Renal pelvis (tissue), 12 donors: Measurements from ENCODE around the gene NUTM2F. TPM values are rescaled to one million over a fixed set of nuclear protein-coding genes. Genes with fewer than 3 reads are reported as not detected.
"Not testable (repeated sequence)": the region's sequence is repeated elsewhere in the genome, so short reads cannot be mapped to it uniquely, and the experiment has no call there.

Experiments used
- DNase-seq: peaks from one replicate; pipeline ENCODE4 v3.0.0-alpha.2; 2013
- long read RNA-seq, 16 experiments: transcript quantifications; one replicate each; lab custom pipeline, GENCODE V29; 2026
- polyA plus RNA-seq, 3 donors: library from polyadenylated mRNA; unstranded; fragments of 120-200 nt; gene quantifications; one replicate each; pipeline ENCODE4 v1.2.1, GENCODE V29; 2013; ENCODE audit not compliant: insufficient read length in 3 of 3

Gene NUTM2F, protein sequence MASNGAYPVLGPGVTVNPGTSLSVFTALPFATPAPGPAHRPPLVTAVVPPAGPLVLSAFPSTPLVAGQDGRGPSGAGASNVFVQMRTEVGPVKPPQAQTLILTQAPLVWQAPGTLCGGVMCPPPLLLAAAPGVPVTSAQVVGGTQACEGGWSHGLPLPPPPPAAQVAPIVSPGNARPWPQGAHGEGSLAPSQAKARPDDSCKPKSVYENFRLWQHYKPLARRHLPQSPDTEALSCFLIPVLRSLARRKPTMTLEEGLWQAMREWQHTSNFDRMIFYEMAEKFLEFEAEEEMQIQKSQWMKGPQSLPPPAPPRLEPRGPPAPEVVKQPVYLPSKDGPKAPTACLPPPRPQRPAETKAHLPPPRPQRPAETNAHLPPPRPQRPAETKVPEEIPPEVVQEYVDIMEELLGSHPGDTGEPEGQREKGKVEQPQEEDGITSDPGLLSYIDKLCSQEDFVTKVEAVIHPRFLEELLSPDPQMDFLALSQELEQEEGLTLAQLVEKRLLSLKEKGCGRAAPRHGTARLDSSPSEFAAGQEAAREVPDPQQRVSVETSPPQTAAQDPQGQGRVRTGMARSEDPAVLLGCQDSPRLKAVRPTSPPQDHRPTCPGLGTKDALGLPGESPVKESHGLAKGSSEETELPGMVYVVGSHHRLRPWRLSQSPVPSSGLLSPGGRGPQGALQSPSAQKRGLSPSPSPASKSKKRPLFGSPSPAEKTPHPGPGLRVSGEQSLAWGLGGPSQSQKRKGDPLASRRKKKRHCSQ
- polyA plus RNA-seq, result not detected
- long read RNA-seq, donor 1, result 0 reads
- long read RNA-seq, donor 2, result 0 reads
- long read RNA-seq, donor 3, result 0 reads
- long read RNA-seq, donor 4, result 0 reads
- long read RNA-seq, donor 5, result 0 reads
- long read RNA-seq, donor 6, result 0 reads
- long read RNA-seq, donor 7, result 0 reads
- long read RNA-seq, donor 8, result 0 reads
- long read RNA-seq, donor 9, result 0 reads
- long read RNA-seq, donor 10, result 0 reads
- long read RNA-seq, donor 11, result 0 reads
- long read RNA-seq, donor 12, result 0 reads
- long read RNA-seq, donor 13, result 0 reads
- long read RNA-seq, donor 14, result 0 reads
- long read RNA-seq, donor 15, result 0 reads
- long read RNA-seq, donor 16, result 0 reads

DNA sequence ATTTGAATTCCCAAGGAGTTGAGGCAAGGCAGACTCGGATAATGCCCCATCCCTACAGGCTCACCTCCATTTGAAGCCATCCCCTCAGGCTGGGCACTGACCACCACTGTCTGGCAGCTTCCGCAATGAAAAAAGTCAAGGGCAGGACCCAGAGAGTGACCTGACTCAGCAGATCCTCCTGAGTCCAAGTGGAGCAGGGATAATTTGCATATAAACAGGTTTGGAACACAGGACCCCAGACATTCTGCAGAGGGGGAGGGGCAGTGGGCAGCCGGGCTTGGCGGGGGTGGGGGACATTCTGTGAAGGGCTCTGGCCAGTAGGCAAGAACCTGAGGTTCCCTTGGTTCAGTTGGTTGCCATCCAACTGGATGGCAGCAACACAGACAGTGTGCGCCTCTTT lies at the start of gene NUTM2F:
Gene NUTM2F, minus strand, starts transcription at position 101 of the 400 bp plus-strand sequence. Its CDS starts 21 bp downstream, at position 80.
- DNase-seq, result not testable (repeated sequence)

DNA sequence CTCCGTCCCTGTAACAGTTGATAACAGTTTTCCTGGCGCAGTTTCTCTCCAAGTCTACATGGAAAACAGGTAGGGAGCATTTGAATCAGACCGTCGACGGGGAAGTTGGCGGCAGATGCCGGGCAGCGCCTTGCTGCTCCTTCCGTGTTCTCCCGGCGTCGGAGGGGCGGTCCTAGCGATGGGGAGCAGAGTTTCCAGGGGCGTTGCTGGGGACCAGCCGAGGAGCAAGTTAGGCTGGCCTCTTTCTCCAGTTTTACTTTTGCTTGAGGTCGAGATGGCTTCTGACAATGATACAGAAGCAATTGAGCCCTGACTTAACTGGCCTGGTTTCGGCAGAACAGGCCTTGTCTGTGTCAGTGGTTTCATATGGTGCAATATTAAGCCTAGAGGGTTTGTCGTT lies 46.8 kb upstream of the NUTM2F start:
- DNase-seq, result not testable (repeated sequence)

DNA sequence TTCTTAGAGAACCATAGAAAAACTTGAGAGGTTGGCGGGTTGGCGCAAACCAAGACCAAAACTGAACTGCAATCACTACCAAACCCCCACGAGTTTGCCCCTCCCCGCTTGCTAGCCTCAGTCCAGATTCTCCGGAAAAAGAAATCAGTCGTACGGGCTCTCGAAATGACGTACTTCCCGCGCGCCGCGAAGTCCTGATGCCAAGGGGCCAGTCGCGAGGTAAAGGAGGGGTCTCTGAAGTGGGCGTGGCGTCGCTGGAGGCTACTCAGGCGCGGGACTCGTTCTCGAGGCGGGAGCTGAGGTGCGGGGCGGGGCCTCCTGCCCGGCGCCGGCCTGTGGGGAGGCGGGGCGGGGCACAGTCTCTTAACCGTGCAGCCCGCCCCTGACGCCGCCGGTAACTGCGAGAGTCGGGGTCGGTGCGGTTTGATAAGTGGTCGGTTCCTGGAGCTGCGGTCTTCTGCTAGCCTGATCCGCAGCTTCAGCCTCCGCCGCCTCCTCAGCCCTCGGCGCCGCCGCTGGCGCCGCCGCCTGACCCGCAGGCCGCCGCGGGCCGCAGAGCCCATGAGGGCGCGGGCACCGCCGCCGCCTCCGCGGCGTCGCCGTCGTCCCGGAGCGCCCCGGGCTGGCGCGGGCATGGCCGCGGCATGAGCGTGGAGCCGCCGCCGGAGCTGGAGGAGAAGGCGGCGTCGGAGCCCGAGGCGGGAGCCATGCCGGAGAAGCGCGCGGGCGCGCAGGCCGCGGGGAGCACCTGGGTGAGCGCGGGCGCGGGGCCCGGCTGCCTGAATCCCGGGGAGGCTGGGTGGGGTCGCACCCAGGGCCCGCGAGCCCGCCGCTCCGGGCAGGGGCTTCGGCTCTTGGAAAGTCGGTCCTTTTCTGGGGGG lies 46.0 kb upstream of the NUTM2F start:
- DNase-seq, result peak; percentile 90

GRCh38 chr9:94373779-94374175 lies 45.3 kb upstream of the NUTM2F start:
- DNase-seq, result not testable (repeated sequence)

DNA sequence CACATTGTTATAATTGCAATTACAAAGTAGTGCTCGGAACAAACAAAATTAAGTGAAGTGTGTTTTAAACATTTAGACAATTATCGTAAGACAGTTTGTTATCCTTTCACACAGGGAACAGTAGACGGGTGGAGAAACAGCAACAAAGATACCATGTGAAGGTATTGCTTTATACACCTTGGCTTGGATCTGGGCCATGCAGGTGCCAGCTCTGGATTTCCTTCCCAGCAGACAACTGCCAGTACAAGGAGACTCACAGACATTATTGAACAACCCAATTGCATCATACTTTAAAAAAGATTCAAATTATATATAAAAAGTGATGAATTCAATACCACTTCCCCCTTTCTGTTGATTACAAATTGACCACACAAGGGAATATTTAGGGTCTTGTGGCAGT lies 41.8 kb upstream of the NUTM2F start:
- not testable (repeated sequence) for DNase-seq

- DNase-seq, result not testable (repeated sequence)
These were observed 35.7 kb upstream of the NUTM2F start for GRCh38 chr9:94364093-94364614.

DNA sequence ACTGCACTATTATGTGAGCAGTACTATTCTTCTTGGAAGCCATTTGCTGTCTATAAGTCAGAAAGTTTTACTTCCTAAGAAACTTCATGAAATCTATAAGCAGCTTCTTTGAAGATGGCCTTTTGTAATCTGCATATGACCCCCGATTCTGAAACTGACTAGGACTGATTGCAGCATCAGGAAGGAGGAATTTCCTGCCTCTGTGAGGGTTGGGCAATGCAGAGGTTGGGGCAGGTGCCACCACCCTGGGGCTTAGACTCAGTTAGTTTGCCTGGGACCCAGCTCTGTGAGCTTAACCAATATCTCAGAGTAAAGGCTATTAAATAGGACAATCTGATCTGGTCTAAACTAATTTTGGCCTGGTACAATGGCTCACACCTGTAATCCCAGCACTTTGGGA lies 28.7 kb upstream of the NUTM2F start:
- DNase-seq, result not testable (repeated sequence)

- DNase-seq, result not testable (repeated sequence)
These were observed 23.7 kb upstream of the NUTM2F start for GRCh38 chr9:94351901-94352723.

GRCh38 chr9:94348754-94349153 lies 20.3 kb upstream of the NUTM2F start:
- not testable (repeated sequence) for DNase-seq

DNA sequence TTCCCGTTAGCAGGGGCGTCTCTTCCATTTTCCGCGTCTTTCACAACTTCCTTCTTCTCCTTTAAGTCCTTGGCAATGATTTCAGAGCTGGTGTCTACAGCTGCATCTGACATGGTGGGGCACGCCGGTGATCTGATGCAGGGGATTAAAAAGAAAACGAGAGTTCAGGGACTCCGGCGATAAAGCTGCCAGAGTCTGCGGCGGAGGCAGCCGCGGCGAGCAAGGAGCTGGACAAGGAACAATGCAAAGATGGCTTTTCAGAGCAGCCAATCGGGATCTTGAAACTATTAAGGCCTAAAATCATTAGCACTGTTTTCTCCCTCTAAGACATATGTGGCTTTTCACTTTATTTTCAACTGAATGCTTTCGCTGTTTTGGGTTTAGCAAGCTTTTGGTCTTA lies 19.0 kb upstream of the NUTM2F start:
- not testable (repeated sequence) for DNase-seq

DNA sequence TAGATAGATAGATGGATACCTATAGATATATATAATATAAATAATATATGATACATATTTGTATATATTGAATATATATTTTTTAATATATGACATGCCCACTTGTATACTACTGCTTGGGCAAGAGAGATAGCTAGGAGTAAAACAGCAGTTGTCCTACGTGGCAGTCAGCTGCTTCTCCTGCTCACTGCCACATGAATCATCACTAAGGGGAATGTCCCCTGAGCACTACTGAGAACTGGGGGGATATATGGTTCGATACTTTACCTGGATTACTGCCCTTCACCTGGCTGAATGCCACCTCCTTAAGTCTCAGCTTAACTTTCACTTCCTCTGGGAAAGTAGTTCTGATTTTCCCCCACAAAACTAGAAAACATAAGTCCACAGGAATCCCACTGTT lies 13.3 kb upstream of the NUTM2F start:
- not testable (repeated sequence) for DNase-seq

- not testable (repeated sequence) for DNase-seq
These were observed 12.3 kb upstream of the NUTM2F start for GRCh38 chr9:94340750-94341149.

GRCh38 chr9:94339657-94340056 lies 11.2 kb upstream of the NUTM2F start:
- DNase-seq, result not testable (repeated sequence)

DNA sequence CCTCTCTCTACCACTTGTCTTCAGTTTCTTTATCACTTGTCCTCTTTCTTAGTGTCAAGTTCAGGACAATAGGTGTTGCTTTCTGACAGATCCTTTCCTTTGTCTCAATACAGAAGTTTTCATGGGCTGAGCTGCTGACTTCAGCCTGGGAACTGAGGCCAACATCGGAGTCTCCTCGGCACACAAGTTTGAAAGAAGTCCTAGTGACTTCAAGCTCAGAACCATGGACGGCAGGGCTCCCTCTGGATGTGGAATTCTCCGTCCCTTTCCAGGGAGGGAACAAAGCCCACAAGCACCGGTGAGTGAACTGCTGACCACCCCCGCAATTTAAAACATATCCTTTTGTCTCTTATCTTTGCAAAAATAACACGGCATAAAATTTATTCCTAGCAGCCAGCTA lies 10.3 kb upstream of the NUTM2F start:
- DNase-seq, result not testable (repeated sequence)

GRCh38 chr9:94336445-94336844 lies 8.0 kb upstream of the NUTM2F start:
- not testable (repeated sequence) for DNase-seq

DNA sequence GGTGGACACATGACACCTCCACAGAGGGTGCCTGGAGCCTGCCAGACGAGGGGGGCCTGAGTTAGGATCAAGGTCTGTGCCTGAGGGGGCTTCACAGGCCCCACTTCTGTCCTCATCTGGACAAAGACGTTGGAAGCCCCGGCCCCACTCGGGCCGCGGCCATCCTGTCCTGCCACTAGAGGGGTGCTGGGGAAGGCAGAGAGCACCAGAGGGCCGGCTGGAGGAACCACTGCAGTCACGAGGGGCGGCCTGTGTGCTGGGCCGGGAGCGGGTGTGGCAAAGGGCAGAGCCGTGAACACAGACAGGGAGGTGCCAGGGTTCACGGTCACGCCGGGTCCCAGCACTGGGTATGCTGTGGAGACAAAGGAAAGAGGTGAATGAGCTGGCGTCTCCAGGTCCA lies 2.9 kb downstream of the NUTM2F start:
- DNase-seq, result not testable (repeated sequence)

DNA sequence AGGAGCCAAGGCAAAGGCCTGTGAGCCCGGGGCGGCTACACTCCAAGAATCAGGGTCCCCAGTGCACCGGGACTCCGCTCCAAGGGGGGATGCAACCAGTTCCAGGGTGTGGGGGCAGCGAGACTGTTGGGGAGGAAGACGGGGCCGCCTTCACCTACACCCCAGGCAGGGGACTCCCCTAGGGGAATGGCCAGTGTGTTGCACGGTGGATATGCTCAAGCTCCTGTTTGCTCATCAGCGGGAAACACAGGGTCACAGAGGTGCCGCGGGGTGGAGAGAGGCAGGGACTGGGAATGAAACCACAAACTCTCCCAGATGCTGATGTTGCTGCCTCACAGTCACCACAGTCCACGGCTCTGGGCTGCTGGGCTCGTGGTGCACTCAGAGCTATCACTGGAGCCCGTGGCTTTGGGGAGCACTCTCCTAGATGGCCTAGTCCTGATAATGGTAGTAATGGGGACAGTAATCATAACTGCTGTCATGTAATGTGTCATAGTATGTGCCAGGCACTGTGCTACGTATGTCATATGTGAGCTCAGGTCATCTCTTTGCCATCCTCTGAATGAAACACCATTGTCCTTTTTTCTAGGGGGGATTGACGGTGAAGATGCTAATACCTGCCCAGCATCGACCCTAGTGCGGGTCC lies 5.2 kb downstream of the NUTM2F start:
- DNase-seq, result not testable (repeated sequence)

DNA sequence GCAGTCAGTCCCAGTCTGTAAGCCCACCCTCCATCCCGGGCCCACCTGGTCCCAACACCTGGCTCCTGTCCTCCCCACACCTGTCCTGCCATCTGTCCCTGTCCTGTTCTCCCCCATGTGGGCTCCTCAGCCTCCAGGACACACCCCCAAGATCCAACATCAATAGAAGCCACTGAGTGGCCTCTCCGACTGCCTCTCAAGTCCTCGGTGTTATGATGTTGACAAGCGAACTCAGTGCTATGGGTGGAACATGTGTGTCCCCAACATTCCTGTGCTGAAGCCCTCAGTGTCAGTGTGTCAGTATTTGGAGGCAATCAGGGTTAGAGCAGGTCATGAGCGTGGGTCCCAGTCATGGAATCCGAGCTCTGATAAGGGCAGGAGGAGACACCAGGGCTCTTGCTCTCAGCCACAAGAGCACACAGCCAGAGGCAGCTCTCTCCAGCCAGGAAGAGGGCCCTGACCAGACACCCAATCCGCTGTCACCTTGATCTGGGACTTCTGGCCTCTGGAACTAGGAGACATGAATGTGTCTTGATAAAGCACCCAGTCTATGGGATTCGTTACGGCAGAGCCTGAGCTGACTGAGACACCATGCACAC lies 6.0 kb downstream of the NUTM2F start:
- not testable (repeated sequence) for DNase-seq
